ENCODE measurements around the gene SCN2A. TPM values are rescaled to one million over a fixed set of nuclear protein-coding genes. Genes with fewer than 3 reads are reported as not detected.

SCN2A gene
- total and polyA plus RNA-seq, 5 donors from 2014 or later, result not detected

DNA sequence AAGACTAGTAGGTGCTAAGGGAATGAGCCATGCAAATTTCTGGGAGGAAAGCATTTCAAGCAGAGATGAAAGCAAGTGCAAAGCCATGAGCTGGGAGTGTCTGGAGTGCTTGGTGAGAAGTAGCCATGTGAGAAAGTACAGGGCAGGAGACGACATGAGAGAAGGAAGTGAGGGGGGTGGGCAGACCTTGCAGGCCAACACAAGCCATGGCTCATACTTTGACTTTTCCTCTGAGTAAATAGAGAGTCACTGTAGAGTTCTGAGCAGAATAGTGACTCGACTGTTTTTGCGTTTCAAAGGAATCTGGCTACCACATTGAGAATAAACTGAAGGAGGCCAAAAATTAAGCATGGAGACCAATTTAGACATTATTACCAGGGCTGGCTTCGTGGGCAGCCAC is 42.2 kb downstream of the SCN2A start:
- DNase-seq (no peak), ATAC-seq (ENCODE audit: low read depth in 2 of 2) (no peak)
- Mint-ChIP-seq H3K4me1 (peaks cover 0 to 9% (median 5%) of the 10 kb centered on the region in 4 donors), H3K9me3 (peaks cover 0 to 1% (median 0%) of the 10 kb centered on the region in 7 donors), H3K27me3 (peaks cover 8% of the 10 kb centered on the region), H3K27ac (no peak overlapping the region), H3K4me3 (no peak overlapping the region), H3K36me3 (no peaks in the 10 kb centered on the region)
- Histone ChIP-seq H3K9me3 (ENCODE audit: control insufficient read depth in 2 of 2, low read length in 2 of 2) (no peaks in the 10 kb centered on the region), H3K27ac (ENCODE audit: insufficient read depth, low read length, poor library complexity, severe bottlenecking) (no peak overlapping the region), H3K4me3 (ENCODE audit: low read depth, low read length) (no peak overlapping the region), H3K36me3 (ENCODE audit: control insufficient read depth, insufficient read depth, low read length) (no peaks in the 10 kb centered on the region), H3K27me3 (ENCODE audit: control insufficient read depth, insufficient read depth, low read length) (no peaks in the 10 kb centered on the region), H3K4me1 (ENCODE audit: control insufficient read depth, insufficient read depth, low read length, poor library complexity, severe bottlenecking) (no peaks in the 10 kb centered on the region)

DNA sequence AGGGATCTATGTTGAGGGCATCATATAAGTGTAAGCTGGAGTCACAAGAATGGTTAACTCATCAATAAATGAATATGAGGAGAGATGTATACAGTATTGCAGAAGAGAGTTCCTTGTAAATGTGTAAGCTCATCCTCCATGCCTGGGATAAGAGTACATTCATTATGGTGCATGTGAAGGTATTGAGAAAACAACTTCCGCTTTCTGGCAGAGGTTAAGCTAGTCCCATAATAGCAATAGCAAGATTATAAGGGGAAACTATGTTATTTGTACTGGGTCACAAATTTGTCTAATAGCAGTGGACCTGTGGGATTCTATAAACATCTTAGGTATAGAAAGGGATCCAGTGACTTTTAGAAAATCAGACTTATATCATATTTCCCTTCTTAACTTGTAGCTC is 44.1 kb downstream of the SCN2A start:
- no peaks in the 10 kb centered on the region for H3K36me3 ChIP-seq (ENCODE audit: control insufficient read depth, insufficient read depth, low read length)
- DNase-seq (no peak), ATAC-seq (ENCODE audit: low read depth in 2 of 2) (no peak)
- no peaks in the 10 kb centered on the region for H3K27me3 ChIP-seq (ENCODE audit: control insufficient read depth, insufficient read depth, low read length)
- H3K4me1 Mint-ChIP-seq, result peaks cover 0 to under 1% (median 0%) of the 10 kb centered on the region in 4 donors
- no peaks in the 10 kb centered on the region for H3K36me3 Mint-ChIP-seq
- no peak overlapping the region for H3K4me3 ChIP-seq (ENCODE audit: low read depth, low read length)
- no peak overlapping the region for H3K4me3 Mint-ChIP-seq
- H3K27ac Mint-ChIP-seq, result no peak overlapping the region
- peaks cover 14% of the 10 kb centered on the region for H3K27me3 Mint-ChIP-seq
- H3K27ac ChIP-seq (ENCODE audit: insufficient read depth, low read length, poor library complexity, severe bottlenecking), result no peak overlapping the region
- H3K4me1 ChIP-seq (ENCODE audit: control insufficient read depth, insufficient read depth, low read length, poor library complexity, severe bottlenecking), result no peaks in the 10 kb centered on the region
- peaks cover 0 to 1% (median 0%) of the 10 kb centered on the region in 7 donors for H3K9me3 Mint-ChIP-seq
- H3K9me3 ChIP-seq (ENCODE audit: control insufficient read depth in 2 of 2, low read length in 2 of 2), result no peaks in the 10 kb centered on the region

DNA sequence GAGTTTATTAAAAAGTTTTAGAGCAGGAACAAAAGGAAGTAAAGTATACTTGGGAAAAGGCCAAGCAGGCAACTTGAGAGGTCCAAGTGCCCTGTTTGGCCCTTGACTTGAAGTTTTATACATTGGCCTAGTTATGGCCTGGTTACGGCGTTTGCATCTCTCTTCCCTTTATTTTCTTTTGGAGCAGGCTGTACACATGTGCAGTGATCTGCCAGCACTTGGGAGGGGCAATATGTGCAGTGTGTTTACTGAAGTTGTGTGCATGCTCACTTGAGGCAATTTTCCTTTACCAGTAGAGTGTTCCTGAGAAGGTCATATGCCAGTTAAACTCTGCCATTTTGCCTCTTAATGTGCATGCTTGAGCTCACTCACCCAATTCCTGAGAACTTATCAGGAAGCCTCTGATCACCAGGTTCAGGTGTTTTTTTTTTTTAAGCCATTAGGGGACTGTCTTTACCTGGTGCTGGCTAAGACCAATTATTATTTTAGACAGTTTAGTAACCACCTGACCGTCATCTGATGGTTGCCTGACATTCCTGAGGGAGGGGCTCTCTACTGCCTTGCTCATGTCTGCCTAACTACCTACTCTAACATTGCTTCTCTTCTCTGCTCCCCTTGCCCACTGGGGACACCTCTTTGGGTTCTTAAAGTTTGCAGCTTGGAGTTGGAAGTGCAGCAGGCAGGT is 48.0 kb downstream of the SCN2A start:
- H3K4me3 ChIP-seq (ENCODE audit: low read depth, low read length), result no peak overlapping the region
- no peaks in the 10 kb centered on the region for H3K4me1 ChIP-seq (ENCODE audit: control insufficient read depth, insufficient read depth, low read length, poor library complexity, severe bottlenecking)
- no peaks in the 10 kb centered on the region for H3K36me3 ChIP-seq (ENCODE audit: control insufficient read depth, insufficient read depth, low read length)
- H3K9me3 Mint-ChIP-seq, result peaks cover 0 to 1% (median 0%) of the 10 kb centered on the region in 7 donors
- H3K27ac ChIP-seq (ENCODE audit: insufficient read depth, low read length, poor library complexity, severe bottlenecking), result no peak overlapping the region
- H3K4me1 Mint-ChIP-seq, result no peaks in the 10 kb centered on the region
- no peak for ATAC-seq (ENCODE audit: low read depth in 2 of 2)
- peaks cover 14% of the 10 kb centered on the region for H3K27me3 Mint-ChIP-seq
- no peak overlapping the region for H3K4me3 Mint-ChIP-seq
- no peaks in the 10 kb centered on the region for H3K27me3 ChIP-seq (ENCODE audit: control insufficient read depth, insufficient read depth, low read length)
- no peaks in the 10 kb centered on the region for H3K9me3 ChIP-seq (ENCODE audit: control insufficient read depth in 2 of 2, low read length in 2 of 2)
- no peak overlapping the region for H3K27ac Mint-ChIP-seq
- H3K36me3 Mint-ChIP-seq, result no peaks in the 10 kb centered on the region
- DNase-seq, result no peak

DNA sequence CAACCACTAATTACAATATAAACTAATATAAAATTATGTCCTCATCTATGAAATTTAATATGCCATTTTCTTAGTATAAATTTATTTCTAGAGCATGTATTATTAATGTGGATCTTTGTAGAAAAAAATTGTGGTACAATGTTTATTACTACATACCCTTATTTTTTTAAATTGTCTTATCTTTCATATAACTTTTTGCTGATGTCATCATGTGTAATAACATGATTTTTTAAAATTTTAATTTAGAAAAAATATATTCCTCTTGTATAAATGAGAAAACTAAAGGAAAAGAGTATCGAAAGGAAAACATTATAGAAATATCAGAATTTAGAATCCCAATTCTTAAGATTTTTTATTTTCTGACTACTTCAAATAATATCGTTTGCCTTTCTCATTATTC is 49.9 kb downstream of the SCN2A start:
- Histone ChIP-seq H3K27ac (ENCODE audit: insufficient read depth, low read length, poor library complexity, severe bottlenecking) (no peak overlapping the region), H3K4me3 (ENCODE audit: low read depth, low read length) (no peak overlapping the region), H3K9me3 (ENCODE audit: control insufficient read depth in 2 of 2, low read length in 2 of 2) (no peaks in the 10 kb centered on the region), H3K27me3 (ENCODE audit: control insufficient read depth, insufficient read depth, low read length) (no peaks in the 10 kb centered on the region), H3K4me1 (ENCODE audit: control insufficient read depth, insufficient read depth, low read length, poor library complexity, severe bottlenecking) (no peaks in the 10 kb centered on the region), H3K36me3 (ENCODE audit: control insufficient read depth, insufficient read depth, low read length) (no peaks in the 10 kb centered on the region)
- ATAC-seq (ENCODE audit: low read depth in 2 of 2) (no peak), DNase-seq (no peak)
- H3K4me1 Mint-ChIP-seq, result peaks cover 0 to 5% (median 1%) of the 10 kb centered on the region in 4 donors
- no peak overlapping the region for H3K27ac Mint-ChIP-seq
- H3K4me3 Mint-ChIP-seq, result no peak overlapping the region
- peaks cover 0 to 1% (median 0%) of the 10 kb centered on the region in 7 donors for H3K9me3 Mint-ChIP-seq
- H3K36me3 Mint-ChIP-seq, result no peaks in the 10 kb centered on the region
- peaks cover 18% of the 10 kb centered on the region for H3K27me3 Mint-ChIP-seq

DNA sequence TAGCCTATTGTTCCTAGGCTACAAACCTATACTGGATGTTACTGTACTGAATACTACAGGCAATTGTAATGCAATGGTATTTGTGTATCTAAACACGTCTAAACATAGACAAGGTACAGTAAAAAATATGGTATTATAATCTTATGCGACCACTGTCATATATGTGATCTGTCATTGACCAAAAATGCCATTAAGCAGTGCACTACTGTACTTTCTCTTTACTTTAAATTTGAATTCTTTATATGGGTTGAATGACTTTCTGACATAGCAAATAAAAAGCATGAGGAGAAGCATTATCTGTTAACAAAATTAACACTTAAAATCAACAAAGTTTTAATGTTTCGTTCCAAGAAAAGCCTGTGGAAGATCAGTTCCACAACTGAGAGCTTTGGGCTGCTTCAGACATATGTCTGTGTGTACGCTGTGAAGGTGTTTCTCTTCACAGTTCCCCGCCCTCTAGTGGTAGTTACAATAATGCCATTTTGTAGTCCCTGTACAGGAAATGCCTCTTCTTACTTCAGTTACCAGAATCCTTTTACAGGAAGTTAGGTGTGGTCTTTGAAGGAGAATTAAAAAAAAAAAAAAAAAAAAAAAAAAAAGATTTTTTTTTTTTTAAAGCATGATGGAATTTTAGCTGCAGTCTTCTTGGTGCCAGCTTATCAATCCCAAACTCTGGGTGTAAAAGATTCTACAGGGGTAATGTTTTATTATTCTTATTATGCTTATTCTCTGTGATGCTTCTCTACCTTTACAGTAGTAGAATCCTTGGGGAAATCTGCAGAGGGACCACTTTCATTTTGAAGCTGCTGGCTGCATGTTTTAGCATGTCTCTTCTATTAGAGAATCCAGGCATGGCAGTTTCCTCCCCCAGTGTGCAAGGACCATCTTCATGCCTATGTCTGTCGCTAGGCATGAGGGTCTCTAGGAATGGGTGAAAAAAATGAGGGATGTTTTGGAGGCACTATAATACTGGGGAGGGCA is 54.5 kb downstream of the SCN2A start:
- H3K4me3 ChIP-seq (ENCODE audit: low read depth, low read length), result peak overlapping the region; percentile 16
- Mint-ChIP-seq H3K36me3 (no peaks in the 10 kb centered on the region), H3K27ac (peak overlapping the region in 1 of 3 donors; percentile 47), H3K27me3 (peaks cover 4% of the 10 kb centered on the region), H3K9me3 (peaks cover 0 to 1% (median 0%) of the 10 kb centered on the region in 7 donors), H3K4me1 (peaks cover 0 to 5% (median 2%) of the 10 kb centered on the region in 4 donors), H3K4me3 (no peak overlapping the region)
- H3K27me3 ChIP-seq (ENCODE audit: control insufficient read depth, insufficient read depth, low read length), result no peaks in the 10 kb centered on the region
- no peaks in the 10 kb centered on the region for H3K36me3 ChIP-seq (ENCODE audit: control insufficient read depth, insufficient read depth, low read length)
- no peaks in the 10 kb centered on the region for H3K4me1 ChIP-seq (ENCODE audit: control insufficient read depth, insufficient read depth, low read length, poor library complexity, severe bottlenecking)
- ATAC-seq (ENCODE audit: low read depth in 2 of 2) (peak; percentile 99), DNase-seq (peak; percentile 23 to 93 (median 82))
- H3K9me3 ChIP-seq (ENCODE audit: control insufficient read depth in 2 of 2, low read length in 2 of 2), result no peaks in the 10 kb centered on the region
- no peak overlapping the region for H3K27ac ChIP-seq (ENCODE audit: insufficient read depth, low read length, poor library complexity, severe bottlenecking)

DNA sequence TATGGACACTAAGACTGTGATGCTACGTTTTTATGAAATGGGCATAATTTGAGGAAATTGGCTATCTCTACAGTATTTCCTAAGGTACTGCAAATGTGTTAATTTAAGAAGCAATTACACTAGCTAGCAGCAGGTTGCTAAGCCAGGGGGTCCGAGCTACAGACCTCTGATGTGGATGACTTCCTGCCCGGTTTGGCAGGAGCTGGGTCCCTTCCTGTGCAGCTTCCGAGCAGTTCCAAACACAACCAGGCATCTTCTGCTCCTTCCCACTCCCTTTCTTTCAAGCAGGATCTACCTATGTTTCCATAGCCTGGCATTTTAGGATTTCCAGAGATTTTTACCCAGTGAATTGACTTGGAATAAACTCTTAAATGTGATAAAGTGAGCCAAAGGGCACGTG is 55.7 kb downstream of the SCN2A start:
- no peak for ATAC-seq (ENCODE audit: low read depth in 2 of 2)
- H3K4me3 ChIP-seq (ENCODE audit: low read depth, low read length), result no peak overlapping the region
- H3K4me1 ChIP-seq (ENCODE audit: control insufficient read depth, insufficient read depth, low read length, poor library complexity, severe bottlenecking), result no peaks in the 10 kb centered on the region
- no peaks in the 10 kb centered on the region for H3K9me3 ChIP-seq (ENCODE audit: control insufficient read depth in 2 of 2, low read length in 2 of 2)
- H3K4me3 Mint-ChIP-seq, result no peak overlapping the region
- H3K36me3 Mint-ChIP-seq, result no peaks in the 10 kb centered on the region
- H3K27me3 Mint-ChIP-seq, result peaks cover 4% of the 10 kb centered on the region
- peaks cover 0 to 1% (median 0%) of the 10 kb centered on the region in 7 donors for H3K9me3 Mint-ChIP-seq
- H3K27ac ChIP-seq (ENCODE audit: insufficient read depth, low read length, poor library complexity, severe bottlenecking), result no peak overlapping the region
- no peak overlapping the region for H3K27ac Mint-ChIP-seq
- H3K4me1 Mint-ChIP-seq, result peaks cover 0 to 5% (median 2%) of the 10 kb centered on the region in 4 donors
- no peak for DNase-seq
- no peaks in the 10 kb centered on the region for H3K36me3 ChIP-seq (ENCODE audit: control insufficient read depth, insufficient read depth, low read length)
- no peaks in the 10 kb centered on the region for H3K27me3 ChIP-seq (ENCODE audit: control insufficient read depth, insufficient read depth, low read length)

DNA sequence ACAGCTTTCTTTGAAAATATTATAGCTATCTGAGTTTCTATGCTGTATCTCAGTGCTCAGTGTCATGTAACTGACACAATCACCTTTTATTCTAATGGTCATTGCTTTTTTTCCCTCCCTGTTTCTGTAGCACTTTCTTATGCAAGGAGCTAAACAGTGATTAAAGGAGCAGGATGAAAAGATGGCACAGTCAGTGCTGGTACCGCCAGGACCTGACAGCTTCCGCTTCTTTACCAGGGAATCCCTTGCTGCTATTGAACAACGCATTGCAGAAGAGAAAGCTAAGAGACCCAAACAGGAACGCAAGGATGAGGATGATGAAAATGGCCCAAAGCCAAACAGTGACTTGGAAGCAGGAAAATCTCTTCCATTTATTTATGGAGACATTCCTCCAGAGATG is 56.4 kb downstream of the SCN2A start:
- Mint-ChIP-seq H3K27ac (no peak overlapping the region), H3K9me3 (peaks cover 0 to 1% (median 0%) of the 10 kb centered on the region in 7 donors), H3K36me3 (no peaks in the 10 kb centered on the region), H3K27me3 (peaks cover 4% of the 10 kb centered on the region), H3K4me1 (peaks cover 0 to 5% (median 2%) of the 10 kb centered on the region in 4 donors), H3K4me3 (no peak overlapping the region)
- H3K27ac ChIP-seq (ENCODE audit: insufficient read depth, low read length, poor library complexity, severe bottlenecking), result no peak overlapping the region
- H3K9me3 ChIP-seq (ENCODE audit: control insufficient read depth in 2 of 2, low read length in 2 of 2), result no peaks in the 10 kb centered on the region
- H3K4me1 ChIP-seq (ENCODE audit: control insufficient read depth, insufficient read depth, low read length, poor library complexity, severe bottlenecking), result no peaks in the 10 kb centered on the region
- no peak for ATAC-seq (ENCODE audit: low read depth in 2 of 2)
- no peak for DNase-seq
- no peaks in the 10 kb centered on the region for H3K27me3 ChIP-seq (ENCODE audit: control insufficient read depth, insufficient read depth, low read length)
- H3K36me3 ChIP-seq (ENCODE audit: control insufficient read depth, insufficient read depth, low read length), result no peaks in the 10 kb centered on the region
- H3K4me3 ChIP-seq (ENCODE audit: low read depth, low read length), result no peak overlapping the region
